IPS DF 4.7 (cell line): ENCODE data around the gene INTS15.

Experiments
- DNase-seq: peaks from one replicate; pipeline ENCODE4 v3.0.0-alpha.2; 2013; ENCODE audit warnings: low spot score; ENCODE audit errors: extremely low read depth

INTS15 gene

DNA sequence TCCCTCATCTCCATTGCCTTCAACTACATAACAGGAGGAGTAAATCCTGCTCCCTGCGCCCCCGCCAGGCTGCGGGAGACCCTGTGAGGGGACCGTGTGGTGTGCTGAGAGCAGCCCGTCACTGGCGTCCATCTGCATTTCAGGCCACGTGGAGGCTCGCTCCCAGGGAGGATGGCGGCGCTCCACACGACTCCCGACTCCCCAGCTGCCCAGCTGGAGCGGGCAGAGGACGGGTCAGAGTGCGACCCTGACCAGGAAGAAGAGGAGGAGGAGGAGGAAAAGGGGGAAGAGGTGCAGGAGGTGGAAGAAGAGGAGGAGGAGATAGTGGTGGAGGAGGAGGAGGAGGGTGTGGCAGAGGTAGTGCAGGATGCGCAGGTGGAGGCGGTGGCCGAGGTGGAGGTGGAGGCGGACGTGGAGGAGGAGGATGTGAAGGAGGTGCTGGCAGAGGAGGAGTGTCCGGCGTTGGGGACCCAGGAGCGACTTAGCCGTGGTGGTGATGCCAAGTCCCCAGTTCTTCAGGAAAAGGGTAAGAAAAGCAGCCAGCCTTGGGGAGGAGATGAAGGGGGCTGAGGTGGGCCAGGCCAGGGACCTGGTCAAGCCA lies 52.5 kb downstream of the INTS15 start:
- no peak for DNase-seq

GRCh38 chr7:6642861-6643640 lies 53.2 kb downstream of the INTS15 start:
- no peak for DNase-seq

DNA sequence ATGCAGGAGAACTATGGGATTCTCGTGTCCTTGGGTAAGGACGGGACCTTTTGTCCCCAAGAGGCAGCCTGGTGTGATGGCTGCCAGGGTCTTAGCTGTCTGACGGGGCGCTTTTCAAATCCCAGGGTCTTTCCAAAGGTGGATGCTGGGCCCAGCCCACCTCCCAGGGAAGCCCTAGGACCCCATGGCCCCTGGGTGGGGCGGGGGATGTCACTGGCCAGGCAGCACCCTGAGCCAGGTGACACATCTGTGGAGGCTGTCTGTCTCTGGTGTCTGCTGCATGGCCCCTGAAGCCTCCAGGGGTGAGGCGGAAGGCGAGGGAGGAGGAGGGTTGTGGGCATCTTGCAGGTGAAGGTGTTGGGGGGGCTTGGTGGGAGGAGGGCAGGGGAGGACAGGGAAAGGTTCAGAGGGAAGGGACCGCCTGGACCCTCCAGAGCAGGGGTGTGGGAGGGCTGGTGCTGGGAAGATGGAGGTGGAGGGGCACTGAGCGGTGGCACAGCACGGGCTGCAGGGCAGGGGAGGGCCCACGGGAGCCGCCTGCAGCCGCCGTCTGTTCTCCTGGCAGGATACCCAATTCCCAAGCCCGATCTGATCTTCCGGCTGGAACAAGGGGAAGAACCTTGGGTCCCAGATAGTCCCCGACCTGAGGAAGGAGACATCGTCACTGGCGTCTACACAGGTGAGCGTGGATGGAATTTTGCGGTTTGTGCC lies 54.2 kb downstream of the INTS15 start:
- no peak for DNase-seq

DNA sequence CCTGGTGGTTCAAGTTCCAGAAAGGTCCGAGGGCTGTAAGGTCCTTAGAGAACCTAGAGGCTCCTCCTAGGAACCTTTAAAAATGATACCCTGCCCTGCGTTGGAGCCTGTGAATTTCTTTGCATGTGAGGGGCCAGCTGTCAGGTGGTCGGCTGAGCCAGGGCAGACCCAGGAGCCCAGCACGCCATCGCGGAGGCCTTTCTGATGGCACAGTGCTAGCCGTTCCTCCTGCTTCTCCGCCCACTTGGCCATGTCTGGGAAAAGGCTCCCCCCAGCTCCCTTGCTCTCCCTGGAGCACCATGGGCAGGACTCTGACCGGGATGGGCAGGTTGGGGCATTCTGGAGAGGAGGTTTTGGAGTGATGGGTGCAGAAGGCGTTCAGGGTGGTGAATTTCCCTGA lies 54.9 kb downstream of the INTS15 start:
- no peak for DNase-seq

- no peak for DNase-seq
These were observed 56.6 kb downstream of the INTS15 start for GRCh38 chr7:6646465-6646864.

- DNase-seq = no peak
These were observed 57.3 kb downstream of the INTS15 start for GRCh38 chr7:6647080-6647479.

DNA sequence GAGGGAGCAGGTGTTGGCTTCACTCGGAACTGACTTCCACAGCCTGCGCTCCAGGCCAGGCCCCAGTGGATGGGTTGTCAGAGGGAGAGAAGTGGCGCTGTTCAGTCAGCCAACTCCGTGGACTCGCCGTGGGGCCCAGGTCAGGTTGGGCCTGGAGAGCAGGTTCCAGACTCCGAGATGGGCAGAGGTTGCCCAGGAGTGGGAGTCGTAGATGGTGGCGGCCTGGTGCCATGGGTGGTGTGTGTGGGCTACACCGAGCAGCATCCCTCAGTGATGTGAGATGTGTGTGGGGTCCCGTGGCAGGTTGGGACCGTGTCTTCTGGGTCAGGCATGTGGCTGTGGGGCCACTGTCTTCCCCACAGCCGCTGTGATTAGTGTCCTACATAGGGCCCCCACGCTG lies 57.7 kb downstream of the INTS15 start:
- DNase-seq = no peak

DNA sequence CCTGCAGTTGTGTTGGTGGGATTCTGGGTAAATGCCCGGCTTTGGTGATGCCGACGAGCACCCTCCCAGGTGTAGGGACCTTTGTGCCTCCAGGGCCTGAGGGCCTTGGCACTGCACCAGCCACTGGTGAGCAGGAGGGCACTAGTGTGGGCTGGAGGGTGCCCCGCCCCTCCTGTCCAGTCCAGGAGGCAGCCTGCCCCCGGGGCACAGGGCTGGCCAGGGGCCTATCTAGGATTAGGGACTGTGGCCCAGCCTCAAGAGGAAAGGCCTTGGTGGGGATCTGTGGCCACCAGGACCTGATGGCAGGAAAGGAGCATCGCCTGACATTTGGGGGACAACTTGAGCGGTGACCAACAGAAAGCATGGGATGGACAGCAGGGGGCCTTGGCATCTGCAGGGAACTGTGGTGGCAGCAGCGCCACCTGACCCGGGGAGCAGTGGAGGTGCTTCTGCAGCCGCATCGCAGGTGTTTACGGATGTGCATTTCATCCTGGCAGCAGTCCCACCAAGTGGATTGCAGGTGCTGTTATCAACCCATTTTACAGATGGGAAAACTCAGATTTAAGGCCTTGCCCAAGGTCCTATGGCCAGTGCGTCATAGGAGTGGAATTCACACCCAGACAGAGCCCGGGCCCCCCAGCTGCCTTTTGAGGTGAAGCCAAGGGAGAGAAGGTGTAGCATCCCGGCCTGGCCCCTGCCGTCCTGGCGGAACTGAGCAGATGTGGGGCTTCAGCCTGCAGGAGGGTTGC lies 58.4 kb downstream of the INTS15 start:
- no peak for DNase-seq

DNA sequence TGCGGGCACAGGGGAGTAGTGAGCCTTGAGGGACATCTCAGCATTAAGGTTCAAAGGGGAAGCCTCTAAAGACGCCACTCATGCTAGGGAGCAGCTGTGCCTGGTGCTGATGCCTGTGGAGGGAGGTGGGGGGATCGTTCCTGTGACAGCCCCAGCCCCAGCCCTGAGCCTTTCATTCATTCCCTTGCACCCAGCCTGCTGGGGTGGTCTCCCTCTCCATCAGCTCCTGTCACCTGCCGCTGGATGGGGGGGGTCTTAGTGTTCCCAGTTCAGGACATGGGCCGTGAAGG lies 58.9 kb downstream of the INTS15 start:
- no peak for DNase-seq

- DNase-seq = no peak
These were observed 59.6 kb downstream of the INTS15 start for GRCh38 chr7:6649241-6649961.

DNA sequence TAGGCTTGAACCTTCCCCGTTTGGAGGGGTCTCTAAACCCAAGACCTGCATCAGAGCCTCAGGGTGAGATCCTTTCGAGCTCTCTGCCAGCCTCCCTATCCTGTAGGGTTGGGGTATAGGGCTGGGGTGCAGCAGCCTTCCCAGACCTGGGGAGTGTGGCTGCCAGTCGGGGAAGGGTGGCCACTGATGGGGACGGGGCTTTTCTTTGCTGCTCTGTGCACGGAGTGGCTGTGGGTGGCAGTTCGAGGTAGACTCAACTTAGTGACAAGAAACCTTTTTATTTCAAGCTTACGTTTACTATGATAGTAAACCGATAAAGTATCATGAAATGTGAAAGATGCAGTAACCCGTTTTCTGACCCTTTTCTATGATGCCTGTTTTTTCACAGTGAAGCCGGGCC lies 60.3 kb downstream of the INTS15 start:
- no peak for DNase-seq

- DNase-seq = no peak
These were observed 60.7 kb downstream of the INTS15 start for GRCh38 chr7:6650521-6651011.

DNA sequence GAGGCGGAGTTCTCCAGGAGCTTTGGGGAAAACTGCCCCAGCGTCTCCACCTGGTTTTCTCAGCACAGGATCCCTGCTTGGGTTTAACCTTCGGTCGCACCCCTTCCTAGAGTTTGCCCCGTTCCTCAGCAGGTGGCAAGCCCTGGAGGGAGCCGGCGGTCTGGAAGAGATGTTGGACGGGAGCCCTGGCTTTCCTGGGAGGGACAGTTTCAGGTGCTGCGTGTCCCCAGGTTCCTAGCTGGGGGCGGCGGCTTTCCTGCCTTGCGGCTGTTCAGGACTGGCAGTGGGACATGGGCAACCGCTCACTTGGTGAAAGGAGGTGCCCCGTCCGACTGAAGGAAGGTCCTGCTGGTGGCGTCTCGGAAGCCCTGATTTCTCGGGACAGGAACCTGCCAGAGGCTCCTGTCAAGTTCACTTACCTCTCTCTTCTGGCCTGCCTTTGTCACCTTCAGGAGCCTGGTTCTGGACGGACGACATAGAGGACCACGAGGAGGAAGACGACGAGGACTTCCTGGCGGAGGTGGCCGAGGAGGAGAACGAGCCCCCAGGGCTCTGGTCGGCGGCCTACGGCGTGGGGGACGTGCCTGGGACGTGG lies 62.1 kb downstream of the INTS15 start:
- DNase-seq = no peak

- no peak for DNase-seq
These were observed 62.7 kb downstream of the INTS15 start for GRCh38 chr7:6652446-6653011.

- no peak for DNase-seq
These were observed 63.5 kb downstream of the INTS15 start for GRCh38 chr7:6653071-6654003.

DNA sequence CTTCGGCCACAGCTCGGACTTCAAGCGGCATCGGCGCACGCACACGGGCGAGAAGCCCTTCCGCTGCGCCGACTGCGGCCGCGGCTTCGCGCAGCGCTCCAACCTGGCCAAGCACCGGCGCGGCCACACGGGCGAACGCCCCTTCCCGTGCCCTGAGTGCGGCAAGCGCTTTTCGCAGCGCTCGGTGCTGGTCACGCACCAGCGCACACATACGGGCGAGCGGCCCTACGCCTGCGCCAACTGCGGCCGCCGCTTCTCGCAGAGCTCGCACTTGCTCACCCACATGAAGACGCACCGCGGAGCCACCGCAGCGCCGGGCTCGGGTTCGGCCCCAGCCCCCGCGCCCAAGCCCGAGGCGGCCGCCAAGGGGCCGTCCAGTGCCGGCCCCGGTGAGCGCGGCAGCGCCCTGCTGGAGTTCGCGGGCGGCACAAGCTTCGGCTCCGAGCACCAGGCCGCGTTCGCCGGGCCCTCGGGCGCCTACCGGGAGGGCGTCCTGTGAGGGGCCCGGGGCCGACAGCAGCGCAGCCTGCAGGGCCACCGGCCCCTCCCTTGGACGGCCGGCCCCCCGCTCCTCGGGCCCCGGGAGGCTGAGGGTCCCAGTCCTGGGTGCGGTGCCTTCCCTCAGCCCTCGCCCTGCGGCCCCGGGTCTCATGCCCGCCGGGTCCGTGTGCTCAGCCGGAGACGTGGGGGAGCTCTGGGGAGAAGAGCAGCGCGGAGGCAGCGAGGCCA lies 64.5 kb downstream of the INTS15 start:
- DNase-seq = no peak

DNA sequence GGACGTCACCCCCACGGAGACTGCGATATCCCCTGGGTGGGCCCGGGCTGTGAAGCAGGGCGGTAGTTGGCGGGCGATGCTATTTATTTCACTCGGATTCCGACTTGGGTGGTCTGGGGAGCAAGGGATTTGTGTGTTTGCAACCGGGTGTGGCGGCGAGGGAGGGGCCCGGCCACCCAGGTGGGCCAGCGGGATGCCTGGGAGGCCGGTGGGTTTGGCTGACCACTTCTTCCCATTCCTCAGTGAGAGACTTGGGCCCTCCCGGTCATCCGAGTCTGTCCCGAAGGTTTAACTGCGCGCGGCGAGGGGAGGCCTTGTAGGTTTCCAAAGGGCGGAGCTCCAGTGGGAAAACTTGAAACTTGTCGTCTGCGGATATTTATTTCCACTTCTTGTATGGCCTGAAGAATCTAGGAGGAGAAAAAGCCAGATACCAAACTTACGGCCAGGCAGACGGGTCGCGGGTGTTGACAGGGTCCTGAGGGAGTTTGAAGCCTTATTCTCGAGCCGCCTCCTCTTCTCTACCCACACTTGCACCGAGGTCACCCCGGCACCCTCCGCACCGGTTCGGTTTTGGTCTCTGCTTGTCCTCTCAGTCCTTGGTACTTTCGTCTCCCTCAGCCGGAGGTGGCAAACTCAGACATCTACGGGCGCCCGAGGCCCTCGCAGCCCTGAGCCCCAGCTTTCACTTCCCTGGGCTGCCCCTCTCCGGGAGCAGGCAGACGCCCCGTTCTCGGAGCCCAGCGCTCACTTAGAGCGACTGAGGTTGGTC lies 65.2 kb downstream of the INTS15 start:
- DNase-seq = no peak
